Choroid plexus epithelial cell (primary cell): ENCODE results near the gene KLF11.

Experiments used
- DNase-seq: peaks from one replicate; pipeline ENCODE4 v3.0.0-alpha.2; 2010; ENCODE audit warnings: low read depth
- H3K4me3 ChIP-seq: 2 replicates; pipeline ENCODE4 v1.5.1; 2011; ENCODE audit warnings: low read depth, mild to moderate bottlenecking, control low read depth, low read length, moderate library complexity
- CTCF ChIP-seq: conservative IDR thresholded peaks from 2 replicates; pipeline ENCODE4 v1.5.1; 2011; ENCODE audit warnings: low read depth, mild to moderate bottlenecking, control low read depth, inconsistent platforms, low read length, moderate library complexity

Gene KLF11

GRCh38 chr2:10016001-10016801 is 27.1 kb upstream of the KLF11 start:
- no peak for DNase-seq
- no peak for TF ChIP-seq CTCF
- H3K4me3 ChIP-seq, result no peak overlapping the region

GRCh38 chr2:10016802-10017258 is 26.5 kb upstream of the KLF11 start:
- no peak overlapping the region for H3K4me3 ChIP-seq
- no peak for TF ChIP-seq CTCF
- DNase-seq, result no peak

GRCh38 chr2:10017313-10017941 is 25.9 kb upstream of the KLF11 start:
- no peak overlapping the region for H3K4me3 ChIP-seq
- TF ChIP-seq CTCF, result no peak
- DNase-seq, result no peak

GRCh38 chr2:10019174-10019573 is 24.2 kb upstream of the KLF11 start:
- no peak overlapping the region for H3K4me3 ChIP-seq
- DNase-seq, result no peak
- TF ChIP-seq CTCF, result no peak

GRCh38 chr2:10019602-10020400 is 23.5 kb upstream of the KLF11 start:
- no peak overlapping the region for H3K4me3 ChIP-seq
- TF ChIP-seq CTCF, result no peak
- no peak for DNase-seq

GRCh38 chr2:10022041-10022421 is 21.3 kb upstream of the KLF11 start:
- TF ChIP-seq CTCF, result no peak
- H3K4me3 ChIP-seq, result no peak overlapping the region
- DNase-seq, result no peak
